ENCODE data around the gene RBBP8. TPM values are rescaled to one million over a fixed set of nuclear protein-coding genes. Genes with fewer than 3 reads are reported as not detected.

RBBP8 gene
- total and polyA plus RNA-seq, 2 donors (not counting 3 experiments of a cell fraction or from before 2014, with no cell fraction given): 3.0 to 13.5 TPM

GRCh38 chr18:23053776-23054457, 120.8 kb downstream of the RBBP8 start:
- H2AFZ ChIP-seq (ENCODE audit: low read depth, low read length): no peak overlapping the region
- no peaks in the 10 kb centered on the region for H3K4me1 ChIP-seq (ENCODE audit: control insufficient read depth, extremely low read depth, insufficient read depth, low read length)
- POLR2A ChIA-PET: no interaction called here
- H3K9me3 ChIP-seq (replicated peaks; ENCODE audit: control insufficient read depth, insufficient read depth, low read length): no peaks in the 10 kb centered on the region
- peak; percentile 43 for DNase-seq (ENCODE audit: low read depth, low spot score)
- no peaks in the 10 kb centered on the region for H3K9me1 ChIP-seq (replicated peaks; ENCODE audit: control insufficient read depth, extremely low read depth, insufficient read depth, low read length)
- H3K9ac ChIP-seq (replicated peaks; ENCODE audit: extremely low read depth, insufficient read depth, low read length): no peak overlapping the region
- H4K20me1 ChIP-seq (replicated peaks; ENCODE audit: control insufficient read depth, extremely low read depth, insufficient read depth, low read length): no peaks in the 10 kb centered on the region
- H3K27ac ChIP-seq (ENCODE audit: insufficient read depth, low read depth, low read length): no peak overlapping the region
- no peak for FAIRE-seq
- no TSS peak for BruUV-seq (replicated peaks)
- intact Hi-C loops (cut with micrococcal nuclease) (no loop called here), dilution Hi-C loops (cut with MboI; ENCODE audit: extremely low pct_ligation_motif_present, low sequenced_read_pairs) (no loop called here)
- no peak overlapping the region for H3K4me3 ChIP-seq (replicated peaks in 1 of 3; ENCODE audit: insufficient read depth in 1 of 3, low read depth in 1 of 3, low read length in 3 of 3)
- no peaks in the 10 kb centered on the region for H3K36me3 ChIP-seq (ENCODE audit: control insufficient read depth in 2 of 2, extremely low read depth in 1 of 2, insufficient read depth in 2 of 2, low read length in 2 of 2)
- H3K27me3 ChIP-seq (ENCODE audit: control insufficient read depth in 2 of 2, insufficient read depth in 2 of 2, low read length in 2 of 2): peaks cover 30 to 31% of the 10 kb centered on the region in 2 experiments
- CTCF ChIA-PET: no interaction called here
- H3K79me2 ChIP-seq (ENCODE audit: control insufficient read depth, insufficient read depth, low read length): no peaks in the 10 kb centered on the region
- no peak overlapping the region for H3K4me2 ChIP-seq (ENCODE audit: insufficient read depth, low read length)
- no peak for TF ChIP-seq POLR2A (IDR thresholded peaks at IDR 0.05; ENCODE audit: low read depth, low read length)
- peak in 1 of 2 donors; percentile 36 for TF ChIP-seq CTCF (IDR thresholded peaks at IDR 0.05; ENCODE audit: extremely low read depth in 1 of 2, insufficient read depth in 1 of 2, low read depth in 1 of 2, low read length in 2 of 2)
- TF ChIP-seq MAX (IDR thresholded peaks at IDR 0.05; ENCODE audit: insufficient read depth, insufficient read length): no peak
- no peak for TF ChIP-seq GATA2 (IDR thresholded peaks at IDR 0.05; ENCODE audit: insufficient read depth, insufficient read length, low read depth, low read length)
- TF ChIP-seq FOS (IDR thresholded peaks at IDR 0.05; ENCODE audit: borderline replicate concordance, insufficient read depth, low read length): no peak
- TF ChIP-seq MYC (IDR thresholded peaks at IDR 0.05; ENCODE audit: low read depth, low read length): no peak
- TF ChIP-seq POLR2AphosphoS5 (IDR thresholded peaks at IDR 0.05; ENCODE audit: insufficient read depth, low read depth, low read length): no peak
